GM18502 (cell line): ENCODE data around the gene LLGL2.
"Not testable (repeated sequence)": the region's sequence is repeated elsewhere in the genome, so short reads cannot be mapped to it uniquely, and the experiment has no call there.

Source experiments
- ATAC-seq: cut with Tn5 transposase; IDR thresholded peaks from one replicate; pipeline ENCODE4 v1.9.1; 2021; ENCODE audit warnings: mild to moderate bottlenecking; ENCODE audit not compliant: unreplicated experiment, poor library complexity

LLGL2 gene

DNA sequence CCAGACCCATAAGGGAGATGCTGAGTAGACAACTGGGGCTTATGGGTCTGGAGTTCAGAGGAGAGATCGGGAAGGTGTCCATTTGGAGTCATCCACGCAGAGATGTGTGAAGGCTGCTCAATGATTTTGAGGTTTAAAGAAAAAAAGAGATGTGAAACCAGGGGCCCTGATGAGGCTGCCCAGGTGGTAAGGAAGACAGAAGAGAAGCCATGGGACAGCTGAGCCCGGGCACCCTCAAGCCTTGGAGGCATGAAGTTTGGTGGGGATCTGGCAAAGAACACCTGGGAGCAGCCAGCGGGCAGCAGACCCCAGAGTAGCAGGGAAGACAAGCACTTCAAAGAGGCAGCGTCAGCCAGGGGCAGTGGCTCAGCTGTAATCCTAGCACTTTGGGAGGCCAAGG lies 41.3 kb downstream of the LLGL2 start:
- no peak for ATAC-seq

DNA sequence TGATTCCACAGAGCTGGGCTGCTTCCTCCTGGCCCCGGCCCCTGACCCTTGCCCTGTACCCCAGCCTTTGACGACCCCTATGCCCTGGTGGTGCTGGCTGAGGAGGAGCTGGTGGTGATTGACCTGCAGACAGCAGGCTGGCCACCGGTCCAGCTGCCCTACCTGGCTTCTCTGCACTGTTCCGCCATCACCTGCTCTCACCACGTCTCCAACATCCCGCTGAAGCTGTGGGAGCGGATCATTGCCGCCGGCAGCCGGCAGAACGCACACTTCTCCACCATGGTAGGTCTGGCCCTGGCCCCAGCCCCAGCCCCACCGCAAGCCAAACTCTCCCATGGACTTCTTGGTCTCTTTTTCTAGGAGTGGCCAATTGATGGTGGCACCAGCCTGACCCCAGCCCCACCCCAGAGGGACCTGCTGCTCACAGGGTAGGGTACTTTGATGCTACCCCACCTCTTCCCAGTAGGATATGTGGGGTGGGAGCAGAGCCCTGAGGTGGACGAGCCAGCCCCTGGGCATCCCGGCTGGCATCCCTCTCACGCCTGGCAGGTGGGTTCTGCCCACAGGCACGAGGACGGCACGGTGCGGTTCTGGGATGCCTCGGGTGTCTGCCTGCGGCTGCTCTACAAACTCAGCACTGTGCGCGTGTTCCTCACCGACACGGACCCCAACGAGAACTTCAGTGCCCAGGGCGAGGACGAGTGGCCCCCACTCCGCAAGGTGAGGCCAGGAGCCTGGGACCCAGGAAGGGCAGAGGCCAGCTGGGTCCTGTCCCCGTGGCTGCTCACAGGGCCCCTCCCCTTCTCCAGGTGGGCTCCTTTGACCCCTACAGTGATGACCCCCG lies 43.1 kb downstream of the LLGL2 start:
- ATAC-seq, result no peak

DNA sequence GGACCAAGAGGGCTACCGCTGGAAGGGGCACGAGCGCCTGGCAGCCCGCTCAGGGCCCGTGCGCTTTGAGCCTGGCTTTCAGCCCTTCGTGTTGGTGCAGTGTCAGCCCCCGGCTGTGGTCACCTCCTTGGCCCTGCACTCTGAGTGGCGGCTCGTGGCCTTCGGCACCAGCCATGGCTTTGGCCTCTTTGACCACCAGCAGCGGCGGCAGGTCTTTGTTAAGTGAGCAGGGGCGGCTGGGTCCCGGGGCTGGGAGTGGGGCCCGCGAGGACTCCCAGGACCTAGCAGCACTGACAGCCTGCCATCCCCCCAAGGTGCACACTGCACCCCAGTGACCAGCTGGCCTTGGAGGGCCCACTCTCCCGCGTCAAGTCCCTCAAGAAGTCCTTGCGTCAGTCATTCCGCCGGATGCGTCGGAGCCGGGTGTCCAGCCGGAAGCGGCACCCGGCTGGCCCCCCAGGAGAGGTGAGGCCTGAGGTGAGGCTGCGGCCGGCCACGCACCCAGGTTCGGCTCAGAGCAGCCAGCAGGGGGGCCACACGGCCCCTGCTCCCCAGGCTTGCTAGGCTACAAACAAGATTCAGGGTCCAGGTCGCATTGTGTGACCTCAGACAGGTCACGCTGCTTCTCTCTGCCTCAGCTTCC lies 44.7 kb downstream of the LLGL2 start:
- no peak for ATAC-seq

DNA sequence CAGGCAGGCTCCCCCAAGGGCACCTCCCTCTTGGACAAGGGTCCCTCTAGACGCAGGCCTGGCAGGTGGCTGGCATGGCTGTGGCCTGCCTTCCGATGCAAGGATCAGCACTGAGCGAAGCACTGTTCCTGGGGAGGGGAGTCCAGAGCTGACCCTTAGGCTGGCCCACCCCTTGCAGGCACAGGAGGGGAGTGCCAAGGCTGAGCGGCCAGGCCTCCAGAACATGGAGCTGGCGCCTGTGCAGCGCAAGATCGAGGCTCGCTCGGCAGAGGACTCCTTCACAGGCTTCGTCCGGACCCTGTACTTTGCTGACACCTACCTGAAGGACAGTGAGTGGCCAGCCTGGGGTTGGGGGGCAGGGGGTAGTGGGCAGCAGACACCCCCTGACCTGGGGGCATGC lies 45.3 kb downstream of the LLGL2 start:
- no peak for ATAC-seq

DNA sequence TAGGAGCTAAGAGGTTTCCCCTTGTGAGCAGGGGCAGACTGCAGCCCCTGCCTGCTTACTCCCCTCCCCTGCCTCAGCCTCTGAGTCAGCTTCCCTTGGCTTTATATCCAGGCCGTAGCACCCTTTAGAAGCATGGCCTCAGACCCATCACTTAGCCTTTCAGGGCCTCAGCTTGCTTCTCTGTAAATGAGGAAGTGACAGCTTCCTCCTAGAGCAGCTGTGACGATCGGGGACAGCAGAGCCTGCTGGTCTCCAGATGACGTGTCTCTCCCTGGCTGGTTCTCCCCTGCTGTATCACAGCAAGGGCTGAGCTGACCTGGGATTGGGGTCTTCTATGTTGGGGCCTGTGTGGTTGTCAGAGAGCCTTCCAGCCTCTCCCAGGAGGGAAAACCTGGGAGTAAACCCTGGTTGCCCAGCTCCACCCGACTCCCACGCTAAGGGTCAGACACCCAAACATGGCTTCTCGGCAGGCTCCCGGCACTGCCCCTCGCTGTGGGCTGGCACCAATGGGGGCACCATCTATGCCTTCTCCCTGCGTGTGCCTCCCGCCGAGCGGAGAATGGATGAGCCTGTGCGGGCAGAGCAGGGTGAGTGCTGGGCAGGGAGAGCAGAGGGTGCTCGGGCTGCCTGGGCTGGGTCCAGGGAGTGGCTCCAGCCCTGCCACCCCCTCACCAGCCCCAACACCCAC lies 45.8 kb downstream of the LLGL2 start:
- ATAC-seq, result no peak

DNA sequence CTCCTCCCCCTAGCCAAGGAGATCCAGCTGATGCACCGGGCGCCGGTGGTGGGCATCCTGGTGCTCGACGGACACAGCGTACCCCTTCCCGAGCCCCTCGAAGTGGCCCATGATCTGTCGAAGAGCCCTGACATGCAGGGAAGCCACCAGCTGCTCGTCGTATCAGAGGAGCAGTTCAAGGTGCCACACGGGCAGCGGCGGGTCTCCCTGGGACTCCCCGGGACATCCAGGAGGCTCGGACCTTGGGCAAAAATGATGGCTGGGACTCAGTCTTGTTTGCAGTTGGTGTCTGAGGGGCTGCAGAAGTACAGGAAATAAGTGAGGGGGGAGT lies 46.4 kb downstream of the LLGL2 start:
- no peak for ATAC-seq

DNA sequence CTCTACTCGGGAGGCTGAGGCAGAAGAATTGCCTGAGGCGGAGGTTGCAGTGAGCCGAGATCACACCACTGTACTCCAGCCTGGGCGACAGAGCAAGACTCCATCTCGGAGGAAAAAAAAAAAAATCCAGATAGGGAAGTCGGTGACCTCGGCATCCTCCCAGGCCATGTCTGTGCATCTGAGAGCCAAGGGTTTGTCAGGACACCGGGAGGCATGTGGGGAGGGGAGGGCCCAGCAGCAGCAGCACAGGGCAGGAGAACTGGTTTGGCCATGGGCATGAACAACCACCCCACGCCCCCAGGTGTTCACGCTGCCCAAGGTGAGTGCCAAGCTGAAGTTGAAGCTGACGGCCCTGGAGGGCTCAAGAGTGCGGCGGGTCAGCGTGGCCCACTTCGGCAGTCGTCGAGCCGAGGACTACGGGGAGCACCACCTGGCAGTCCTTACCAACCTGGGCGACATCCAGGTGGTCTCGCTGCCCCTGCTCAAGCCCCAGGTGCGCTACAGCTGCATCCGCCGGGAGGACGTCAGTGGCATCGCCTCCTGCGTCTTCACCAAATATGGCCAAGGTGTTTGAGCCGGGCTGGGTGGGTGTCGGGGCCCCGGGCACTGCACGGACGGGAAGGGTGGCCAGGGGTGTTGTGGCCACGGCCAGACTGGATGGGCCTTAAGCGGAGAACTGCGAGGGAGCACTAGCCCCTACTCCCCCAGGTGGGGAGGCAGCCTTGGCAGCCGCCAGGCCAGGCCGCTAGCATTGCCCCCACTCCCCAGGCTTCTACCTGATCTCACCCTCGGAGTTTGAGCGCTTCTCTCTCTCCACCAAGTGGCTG lies 47.4 kb downstream of the LLGL2 start:
- ATAC-seq, result no peak

DNA sequence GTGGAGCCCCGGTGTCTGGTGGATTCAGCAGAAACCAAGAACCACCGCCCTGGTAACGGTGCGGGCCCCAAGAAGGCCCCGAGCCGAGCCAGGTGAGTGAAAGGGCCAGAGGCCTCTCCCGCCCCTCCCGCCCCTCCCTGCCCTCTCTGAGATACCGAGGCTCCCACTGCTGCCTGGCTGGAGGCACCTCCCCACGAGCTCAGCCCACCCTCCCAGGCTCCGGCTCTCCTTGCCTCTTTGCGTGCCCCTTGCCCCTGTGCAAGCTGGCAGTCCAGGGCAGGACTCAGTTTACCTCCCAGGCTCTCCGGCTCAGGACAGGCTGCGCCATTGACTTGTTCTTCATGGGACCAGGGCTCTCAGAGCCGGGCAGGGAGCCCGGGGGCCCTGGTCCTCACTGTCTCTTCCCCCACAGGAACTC lies 48.1 kb downstream of the LLGL2 start:
- ATAC-seq, result no peak

DNA sequence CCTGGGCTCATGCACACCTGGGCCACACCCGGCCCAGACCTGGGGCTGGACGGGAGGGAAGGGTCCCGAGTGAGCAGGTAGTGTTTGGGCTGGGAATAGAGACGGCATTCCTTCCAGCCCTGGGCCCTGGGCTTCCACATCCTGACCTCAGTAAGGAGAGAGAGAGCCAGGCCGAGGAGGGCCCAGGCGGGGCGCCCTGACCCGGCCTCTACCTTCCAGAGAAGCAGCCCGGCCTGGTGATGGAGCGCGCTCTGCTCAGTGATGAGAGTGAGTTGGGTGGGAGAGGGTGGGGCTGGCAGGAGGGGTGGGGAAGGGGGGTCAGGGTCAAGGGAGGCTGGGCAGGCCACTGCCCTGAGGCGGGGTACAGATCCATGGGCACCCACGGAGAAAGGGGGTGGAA lies 48.5 kb downstream of the LLGL2 start:
- ATAC-seq, result no peak

DNA sequence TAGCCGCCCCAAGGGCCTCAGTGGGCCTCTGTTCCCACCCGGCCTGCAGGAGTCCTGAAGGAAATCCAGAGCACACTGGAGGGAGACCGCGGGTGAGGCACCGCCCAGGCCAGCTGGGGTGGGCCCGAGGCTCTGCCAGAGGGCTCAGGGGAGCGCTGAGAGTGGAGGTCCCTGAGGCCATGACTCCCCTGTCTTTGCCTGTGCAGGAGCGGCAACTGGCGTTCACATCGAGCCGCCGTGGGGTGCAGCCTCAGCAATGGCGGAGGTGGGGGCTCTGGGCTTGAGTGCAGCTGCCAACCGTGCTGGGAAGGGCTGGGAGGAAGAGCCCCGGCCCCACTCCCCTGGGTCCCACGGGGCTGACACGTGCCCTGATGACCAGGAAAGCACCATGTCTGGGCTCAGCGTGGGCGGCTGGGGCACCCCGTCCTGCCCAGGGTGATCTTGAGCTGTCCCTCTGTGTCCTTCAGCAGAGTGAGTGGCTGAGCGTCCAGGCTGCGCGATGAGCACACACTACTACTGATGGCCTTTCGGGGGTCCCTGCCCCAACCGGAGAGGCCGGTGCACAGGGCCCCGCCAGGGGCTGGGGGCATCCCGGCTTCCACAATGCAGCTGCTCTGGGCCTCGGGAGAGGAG lies 49.0 kb downstream of the LLGL2 start:
- ATAC-seq, result no peak

DNA sequence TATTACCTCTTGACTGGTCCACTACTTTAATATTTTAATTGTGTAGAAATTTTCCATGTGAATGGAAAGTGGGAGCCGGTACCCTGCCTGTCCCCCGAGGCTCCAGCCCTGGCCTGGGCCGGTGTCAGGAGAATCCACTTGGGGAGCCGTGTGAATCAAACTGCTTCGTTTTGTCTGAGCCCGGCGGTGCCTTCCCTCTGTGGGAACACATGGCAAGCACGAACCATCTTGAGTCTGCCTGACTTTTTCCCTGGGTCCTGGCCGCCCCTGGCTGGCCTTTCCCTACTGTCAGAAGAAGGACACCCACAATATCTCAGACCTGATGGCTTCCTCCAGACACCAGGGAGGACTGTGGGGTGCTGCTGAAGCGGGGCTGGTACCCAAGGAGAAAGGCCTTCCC lies 49.7 kb downstream of the LLGL2 start:
- no peak for ATAC-seq

DNA sequence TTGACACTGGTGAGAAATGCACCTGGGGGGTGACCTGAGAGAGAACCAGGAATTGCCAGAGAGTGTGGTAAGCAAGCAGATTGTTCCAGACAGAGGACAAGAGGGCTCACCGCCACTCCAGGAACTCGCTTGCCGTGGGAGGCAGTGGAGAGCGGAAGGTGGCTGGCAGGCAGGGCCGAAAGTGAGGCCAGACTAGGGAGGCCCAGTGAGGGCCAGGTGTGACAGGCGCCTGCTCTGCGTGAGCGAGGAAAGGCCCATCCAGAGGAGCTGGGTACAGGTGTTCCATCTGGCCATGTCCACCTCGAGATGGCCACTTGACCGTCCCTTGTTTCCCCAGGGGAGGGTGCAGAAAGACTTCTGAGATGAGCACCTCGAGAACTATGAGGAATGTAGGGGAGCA lies 50.2 kb downstream of the LLGL2 start:
- no peak for ATAC-seq

DNA sequence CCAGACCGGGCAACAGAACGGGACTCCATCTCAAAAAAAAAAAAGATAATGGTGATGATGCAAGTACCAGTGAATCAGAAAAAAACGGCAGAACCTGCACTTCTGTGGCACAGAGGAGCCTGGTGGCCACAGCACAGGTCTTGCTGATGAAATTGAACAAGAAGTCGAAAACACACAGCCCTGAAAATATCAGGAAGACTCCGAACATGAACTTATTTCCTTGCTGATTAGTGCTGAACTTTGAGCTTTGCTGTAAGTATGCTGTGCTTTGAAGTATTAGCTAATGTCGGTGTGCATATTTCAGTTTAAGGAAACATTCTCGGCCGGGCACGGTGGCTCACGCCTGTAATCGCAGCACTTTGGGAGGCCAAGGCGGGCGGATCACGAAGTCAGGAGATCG lies 51.2 kb downstream of the LLGL2 start:
- ATAC-seq, result no peak

DNA sequence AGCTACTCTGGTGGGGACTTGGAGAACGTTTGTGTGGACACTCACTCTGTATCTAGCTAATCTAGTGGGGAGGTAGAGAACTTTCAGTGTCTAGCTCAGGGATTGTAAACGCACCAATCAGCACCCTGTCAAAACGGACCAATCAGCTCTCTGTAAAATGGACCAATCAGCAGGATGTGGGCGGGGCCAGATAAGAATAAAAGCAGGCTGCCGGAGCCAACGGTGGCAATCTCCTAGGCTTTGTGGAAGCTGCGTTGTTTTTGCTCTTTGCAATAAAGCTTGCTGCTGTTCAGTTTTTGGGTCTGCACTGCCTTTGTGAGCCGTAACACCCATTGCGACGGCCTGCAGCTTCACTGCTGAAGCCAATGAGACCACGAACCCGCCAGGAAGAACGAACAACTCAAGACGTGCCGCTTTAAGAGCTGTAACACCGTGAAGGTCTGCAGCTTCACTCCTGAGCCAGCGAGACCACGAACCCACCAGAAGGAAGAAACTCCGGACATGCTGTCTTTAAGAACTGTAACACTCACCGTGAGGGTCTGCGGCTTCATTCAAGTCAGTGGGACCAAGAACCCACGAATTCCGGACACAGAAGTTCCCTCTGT lies 55.7 kb downstream of the LLGL2 start:
- not testable (repeated sequence) for ATAC-seq

DNA sequence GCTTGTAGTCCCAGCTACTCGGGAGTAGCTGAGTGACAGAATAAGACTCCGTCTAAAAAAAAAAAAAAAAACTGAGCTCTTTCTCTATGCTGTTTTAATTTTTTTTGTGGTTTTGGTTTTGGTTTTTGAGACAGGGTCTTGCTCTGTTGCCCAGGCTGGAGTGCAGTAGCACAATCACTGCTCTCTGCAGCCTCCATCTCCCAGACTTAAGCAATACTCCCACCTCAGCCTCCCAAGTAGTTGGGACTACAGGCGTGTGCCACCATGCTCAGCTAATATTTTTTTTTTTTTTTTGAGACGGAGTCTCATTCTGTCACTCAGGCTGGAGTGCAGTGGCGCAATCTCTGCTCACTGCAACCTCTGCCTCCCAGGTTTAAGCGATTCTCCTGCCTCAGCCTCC lies 57.7 kb downstream of the LLGL2 start:
- ATAC-seq, result not testable (repeated sequence)

DNA sequence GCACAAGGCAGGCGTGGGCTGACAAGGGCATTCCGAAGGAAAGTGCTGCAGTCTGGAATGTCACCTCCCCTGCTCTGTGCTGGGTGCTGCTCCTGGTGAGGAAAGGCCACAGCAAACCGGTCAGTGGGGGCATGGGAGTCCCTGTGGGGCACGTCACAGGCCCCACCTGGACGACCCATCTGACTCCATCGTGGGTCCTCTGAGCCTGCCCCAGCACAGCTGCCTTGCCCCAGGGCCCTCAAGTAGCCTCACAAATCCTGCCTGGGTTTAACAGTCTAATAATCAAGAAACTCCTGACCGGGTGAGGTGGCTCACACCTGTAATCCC lies 59.3 kb downstream of the LLGL2 start:
- ATAC-seq, result no peak

DNA sequence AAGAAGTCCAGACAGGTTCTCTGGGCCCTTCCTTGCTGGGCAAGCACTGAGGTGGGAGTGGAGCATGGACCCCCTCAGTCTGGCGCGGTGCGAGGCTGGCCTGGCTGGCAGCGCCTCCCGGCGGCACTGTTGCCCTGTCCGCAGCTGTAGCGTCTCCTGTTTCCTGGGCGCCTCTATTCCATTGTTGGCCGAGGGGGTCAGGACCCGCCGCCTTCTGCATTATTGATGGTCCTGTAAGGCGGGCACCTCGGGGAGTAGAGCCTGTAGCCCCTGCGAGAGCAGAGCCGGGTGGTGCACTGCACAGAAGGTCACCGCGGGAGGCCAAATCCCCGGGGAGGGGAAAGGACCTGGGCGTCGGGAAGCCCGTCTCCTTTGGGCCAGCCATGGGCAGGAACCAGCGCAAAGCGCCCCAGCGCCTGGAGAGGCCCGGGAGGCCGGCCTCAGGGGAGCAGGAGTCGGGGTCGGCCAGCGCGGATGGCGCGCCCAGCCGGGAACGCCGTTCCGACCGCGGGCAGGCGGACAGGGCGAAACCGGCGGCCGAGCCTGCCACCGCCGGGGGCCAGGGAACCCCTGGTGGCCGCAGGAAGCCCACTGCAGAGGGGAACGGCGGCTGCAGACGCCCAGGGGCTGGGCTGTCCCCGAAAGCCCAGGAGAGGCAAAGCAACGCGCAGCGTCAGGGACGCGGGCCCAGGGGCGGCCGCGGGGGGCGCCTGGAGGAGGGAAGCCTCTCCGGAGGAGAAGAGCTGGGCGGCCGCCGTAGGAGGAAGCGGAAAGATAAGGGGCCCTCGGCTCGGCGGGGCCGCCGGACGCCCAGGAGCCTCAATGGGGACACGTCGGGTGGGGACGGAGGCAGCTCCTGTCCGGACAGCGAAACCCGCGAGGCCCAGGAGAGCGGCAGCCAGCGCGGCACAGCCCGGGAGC lies 62.4 kb downstream of the LLGL2 start, which contains the start of gene MYO15B:
MYO15B (plus strand) TSS at position 126 of the 921 bp plus-strand sequence; CDS start at position 384, 258 bp downstream.
- no peak for ATAC-seq

DNA sequence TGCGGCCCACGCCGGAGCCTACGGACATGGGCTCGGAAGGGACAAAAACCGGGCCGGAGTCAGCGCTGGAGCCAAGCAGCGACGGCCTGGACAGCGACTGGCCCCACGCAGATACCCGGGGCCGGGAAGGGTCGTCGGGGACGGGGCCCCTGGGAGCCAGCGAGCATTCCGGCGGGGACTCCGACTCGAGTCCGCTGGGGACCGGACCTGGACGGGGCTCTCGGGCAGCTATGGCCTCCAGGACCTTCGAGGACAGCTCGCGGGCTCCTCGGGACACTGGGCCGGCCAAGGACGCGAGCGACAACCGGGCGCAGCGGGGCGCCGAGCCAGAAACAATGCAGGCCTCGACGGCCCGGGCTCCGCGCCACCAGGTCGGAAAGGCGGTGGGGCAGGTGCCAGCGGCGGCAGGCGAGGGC lies 63.1 kb downstream of the LLGL2 start:
- ATAC-seq, result peak; percentile 11
